Vagina (tissue), 2 donors: ENCODE results near the gene CALHM4.

Experiments
- POLR2A ChIP-seq, 2 donors: fragments of 450-650 bp; IDR thresholded peaks; one replicate each; pipeline ENCODE4 v1.6.1; 2017; ENCODE audit warnings: antibody characterized with exemption in 2 of 2, mild to moderate bottlenecking in 2 of 2, moderate library complexity in 2 of 2
- TF ChIP-seq, protein P1 (sequence below), 3 experiments: fragments of 450-650 bp in 2 of 3; fragments of 200-600 bp in 1 of 3; sonication (generic) in 1 of 3; IDR thresholded peaks; one replicate each; pipeline ENCODE4 v1.5.1; 2017 to 2019; ENCODE audit warnings: antibody characterized with exemption in 3 of 3, mild to moderate bottlenecking in 2 of 3, moderate library complexity in 2 of 3

DNA sequence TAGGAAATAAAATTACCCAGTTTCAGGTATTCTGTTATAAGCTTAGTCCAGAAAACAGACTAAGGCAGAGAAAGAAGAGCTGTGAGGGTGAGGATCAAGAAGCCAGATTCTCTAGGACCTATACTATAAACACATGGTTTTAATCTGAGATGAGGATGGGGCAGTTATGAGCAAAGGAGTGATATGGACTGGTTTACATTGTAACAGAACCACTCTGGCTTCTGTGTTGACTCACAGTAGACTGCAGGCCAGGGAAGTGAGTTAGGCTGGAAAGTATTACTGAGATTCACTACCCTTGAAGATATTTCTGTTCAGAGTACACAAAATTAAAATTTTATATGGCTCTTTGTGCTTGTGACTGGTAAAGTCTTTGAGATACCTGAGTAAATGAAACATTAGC, 14.6 kb downstream of the CALHM4 start:
- TF ChIP-seq, protein P1, sequence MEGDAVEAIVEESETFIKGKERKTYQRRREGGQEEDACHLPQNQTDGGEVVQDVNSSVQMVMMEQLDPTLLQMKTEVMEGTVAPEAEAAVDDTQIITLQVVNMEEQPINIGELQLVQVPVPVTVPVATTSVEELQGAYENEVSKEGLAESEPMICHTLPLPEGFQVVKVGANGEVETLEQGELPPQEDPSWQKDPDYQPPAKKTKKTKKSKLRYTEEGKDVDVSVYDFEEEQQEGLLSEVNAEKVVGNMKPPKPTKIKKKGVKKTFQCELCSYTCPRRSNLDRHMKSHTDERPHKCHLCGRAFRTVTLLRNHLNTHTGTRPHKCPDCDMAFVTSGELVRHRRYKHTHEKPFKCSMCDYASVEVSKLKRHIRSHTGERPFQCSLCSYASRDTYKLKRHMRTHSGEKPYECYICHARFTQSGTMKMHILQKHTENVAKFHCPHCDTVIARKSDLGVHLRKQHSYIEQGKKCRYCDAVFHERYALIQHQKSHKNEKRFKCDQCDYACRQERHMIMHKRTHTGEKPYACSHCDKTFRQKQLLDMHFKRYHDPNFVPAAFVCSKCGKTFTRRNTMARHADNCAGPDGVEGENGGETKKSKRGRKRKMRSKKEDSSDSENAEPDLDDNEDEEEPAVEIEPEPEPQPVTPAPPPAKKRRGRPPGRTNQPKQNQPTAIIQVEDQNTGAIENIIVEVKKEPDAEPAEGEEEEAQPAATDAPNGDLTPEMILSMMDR (IDR thresholded peaks at IDR 0.05), result no peak
- no peak for TF ChIP-seq POLR2A (IDR thresholded peaks at IDR 0.05)
